Measurements from ENCODE around the gene PDAP1.

DNA sequence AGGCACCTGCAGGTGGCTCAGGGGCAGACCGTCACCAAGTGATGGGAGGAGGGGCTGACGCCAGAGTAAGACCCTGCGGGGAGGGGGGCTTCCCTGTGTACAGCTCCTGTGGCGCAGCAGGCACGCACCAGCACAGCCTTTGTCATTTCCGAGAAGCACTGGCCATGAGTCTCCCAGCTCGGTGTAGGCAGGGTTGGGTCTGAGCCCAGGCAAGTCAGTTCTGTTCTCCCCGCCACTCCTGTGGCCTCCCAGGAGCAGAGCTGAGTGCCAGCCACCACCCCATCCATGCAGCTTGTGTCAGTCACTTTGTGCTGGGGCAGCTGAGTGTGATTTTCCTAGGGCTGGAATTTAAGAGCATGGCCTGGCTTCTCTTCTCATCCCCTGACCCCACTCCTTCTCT is 43.5 kb upstream of the PDAP1 start:
- TF ChIP-seq, protein P1, sequence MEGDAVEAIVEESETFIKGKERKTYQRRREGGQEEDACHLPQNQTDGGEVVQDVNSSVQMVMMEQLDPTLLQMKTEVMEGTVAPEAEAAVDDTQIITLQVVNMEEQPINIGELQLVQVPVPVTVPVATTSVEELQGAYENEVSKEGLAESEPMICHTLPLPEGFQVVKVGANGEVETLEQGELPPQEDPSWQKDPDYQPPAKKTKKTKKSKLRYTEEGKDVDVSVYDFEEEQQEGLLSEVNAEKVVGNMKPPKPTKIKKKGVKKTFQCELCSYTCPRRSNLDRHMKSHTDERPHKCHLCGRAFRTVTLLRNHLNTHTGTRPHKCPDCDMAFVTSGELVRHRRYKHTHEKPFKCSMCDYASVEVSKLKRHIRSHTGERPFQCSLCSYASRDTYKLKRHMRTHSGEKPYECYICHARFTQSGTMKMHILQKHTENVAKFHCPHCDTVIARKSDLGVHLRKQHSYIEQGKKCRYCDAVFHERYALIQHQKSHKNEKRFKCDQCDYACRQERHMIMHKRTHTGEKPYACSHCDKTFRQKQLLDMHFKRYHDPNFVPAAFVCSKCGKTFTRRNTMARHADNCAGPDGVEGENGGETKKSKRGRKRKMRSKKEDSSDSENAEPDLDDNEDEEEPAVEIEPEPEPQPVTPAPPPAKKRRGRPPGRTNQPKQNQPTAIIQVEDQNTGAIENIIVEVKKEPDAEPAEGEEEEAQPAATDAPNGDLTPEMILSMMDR (optimal IDR thresholded peaks at IDR 0.05 in 1 of 3, IDR thresholded peaks at IDR 0.05 in 1 of 3, conservative IDR thresholded peaks at IDR 0.05 in 1 of 3; ENCODE audit: extremely low read depth in 1 of 3, insufficient read depth in 2 of 3, low read length in 3 of 3): no peak
- no peak for TF ChIP-seq EZH2 (IDR thresholded peaks at IDR 0.05; ENCODE audit: low read length)
